Ovary (tissue), 9 donors: ENCODE data around the gene INO80C. TPM values are rescaled to one million over a fixed set of nuclear protein-coding genes. Genes with fewer than 3 reads are reported as not detected.

Source experiments
- DNase-seq, 5 donors: peaks; one replicate each; pipeline ENCODE4 v3.0.0-alpha.2; 2019 to 2020
- H3K27ac ChIP-seq, 2 donors: fragments of 200-600 bp; one replicate each; pipeline versions ENCODE4 v1.5.1 to v1.8.0; 2019 to 2022
- H3K27me3 ChIP-seq: fragments of 200-600 bp; one replicate; pipeline ENCODE4 v1.8.0; 2022
- H3K36me3 ChIP-seq: fragments of 200-600 bp; sonication (generic); one replicate; pipeline ENCODE4 v1.5.1; 2019
- H3K4me1 ChIP-seq: one replicate; pipeline ENCODE4 v1.8.1; 2013; ENCODE audit warnings: mild to moderate bottlenecking, moderate library complexity; ENCODE audit not compliant: insufficient read depth
- H3K4me3 ChIP-seq: fragments of 200-600 bp; sonication (generic); one replicate; pipeline ENCODE4 v1.5.1; 2017
- H3K9me3 ChIP-seq, 2 donors: fragments of 200-600 bp in 1 of 2; sonication (generic) in 1 of 2; one replicate each; pipeline versions ENCODE4 v1.5.1 to v1.8.1; 2013 to 2019; ENCODE audit warnings: mild to moderate bottlenecking in 1 of 2, moderate library complexity in 1 of 2
- CTCF ChIP-seq, 3 donors: fragments of 450-650 bp in 2 of 3; fragments of 200-600 bp in 1 of 3; IDR thresholded peaks; one replicate each; pipeline versions ENCODE4 v1.5.1 to v1.8.0; 2016 to 2022; ENCODE audit warnings: antibody characterized with exemption in 3 of 3, mild to moderate bottlenecking in 1 of 3
- EP300 ChIP-seq: sonication (generic); formaldehyde crosslinking; IDR thresholded peaks from one replicate; pipeline ENCODE4 v1.6.1; 2017; ENCODE audit warnings: antibody characterized with exemption
- POLR2A ChIP-seq: fragments of 450-650 bp; IDR thresholded peaks from one replicate; pipeline ENCODE4 v1.6.1; 2017; ENCODE audit warnings: antibody characterized with exemption, mild to moderate bottlenecking, moderate library complexity
- WGBS, 3 donors: extraction: QIAGEN DNeasy Blood & Tissue Kit in 1 of 3; methylation state at CpG; one replicate each; pipeline versions ENCODE4 v1.1.5 to v1.1.7; 2013 to 2017; 5-methylcytosine and 5-hydroxymethylcytosine counted together
- intact Hi-C, 4 donors: fragments of 100-400 bp; cut with DNase I; formaldehyde crosslinking; loops; one replicate each; pipeline versions ENCODE4 v1.11.0 to v1.15.1; 2022 to 2023
- polyA plus RNA-seq, 2 donors: library from polyadenylated mRNA; stranded (reverse); fragments of 200-250 nt in 1 of 2; fragments of 350-450 nt in 1 of 2; fragmentation: Illumina TruSeq in 1 of 2; extraction: RNeasy Lipid Tissue Mini Kit (QIAGEN cat#74804) in 1 of 2; gene quantifications; one replicate each; pipeline ENCODE4 v1.2.3, GENCODE V29; 2013 to 2014
- total RNA-seq, 7 donors: library from RNA; depleted of rRNA in 2 of 7; stranded (reverse); fragments of >200 nt in 2 of 7; fragmentation: NEBNext Ultra II Directional in 3 of 7; extraction: Animal tissue kit (Norgen Biotek cat#: 25700) in 3 of 7; gene quantifications; one replicate each; pipeline versions ENCODE4 v1.1.0 to v1.2.4, GENCODE V29; 2016 to 2023
- donor health status: DM: no; HTN: no; CAD: no; lungs with moderate emphysema.
- donor health status: DM: no; HTN: no; CAD: no.
- donor health status: Bipolar disorder and iron deficiency.
- donor health status: DM: yes; HTN: yes; CAD: no.
- donor health status: DM: no; HTN: no; CAD: no.
- donor health status: DM: yes; HTN: yes; CAD: no.

INO80C gene
- total and polyA plus RNA-seq, 9 donors: 1.8 to 13.9 (median 8.8) TPM

DNA sequence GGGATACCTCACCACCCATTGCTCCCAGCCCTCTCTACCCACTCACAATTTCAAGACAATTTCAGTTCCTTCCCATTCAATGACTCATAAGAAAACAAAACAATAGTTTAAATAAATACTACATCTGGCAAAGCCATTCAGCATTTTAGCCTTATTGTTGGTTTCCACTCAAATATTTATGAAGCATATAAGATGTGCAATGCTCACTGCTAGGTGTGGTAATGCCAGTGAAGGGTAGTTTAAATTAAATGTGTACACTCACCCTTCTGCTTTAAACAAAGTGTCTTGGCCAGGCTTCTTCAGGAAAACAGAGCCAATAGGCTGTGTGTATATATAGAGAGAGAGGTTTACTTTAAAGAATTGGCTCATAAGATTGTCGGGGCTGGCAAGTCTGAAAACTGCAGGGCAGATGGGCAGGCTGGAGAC lies 37.0 kb downstream of the INO80C start:
- Histone ChIP-seq H3K27me3 (no peaks in the 10 kb centered on the region), H3K27ac (no peak overlapping the region), H3K9me3 (no peaks in the 10 kb centered on the region), H3K36me3 (no peaks in the 10 kb centered on the region), H3K4me3 (no peak overlapping the region), H3K4me1 (no peaks in the 10 kb centered on the region)
- WGBS, 3 donors: 78 to 83% (median 83%) methylated on average over 1 of the region's 1 CpG
- TF ChIP-seq EP300: no peak
- no peak for TF ChIP-seq POLR2A
- no peak for TF ChIP-seq CTCF (IDR thresholded peaks at IDR 0.05)
- intact Hi-C loops: no loop called here
- no peak for DNase-seq

- 47 to 61% (median 53%) methylated on average over 2 of the region's 2 CpGs for WGBS, 3 donors
- Histone ChIP-seq H3K36me3 (no peaks in the 10 kb centered on the region), H3K9me3 (no peaks in the 10 kb centered on the region), H3K4me1 (no peaks in the 10 kb centered on the region), H3K27me3 (no peaks in the 10 kb centered on the region), H3K4me3 (no peak overlapping the region), H3K27ac (no peak overlapping the region)
- no peak for TF ChIP-seq EP300
- TF ChIP-seq POLR2A: no peak
- TF ChIP-seq CTCF (IDR thresholded peaks at IDR 0.05): no peak
- intact Hi-C loops: no loop called here
- no peak for DNase-seq
Measured at GRCh38 chr18:35459997-35460396, 37.8 kb downstream of the INO80C start.

DNA sequence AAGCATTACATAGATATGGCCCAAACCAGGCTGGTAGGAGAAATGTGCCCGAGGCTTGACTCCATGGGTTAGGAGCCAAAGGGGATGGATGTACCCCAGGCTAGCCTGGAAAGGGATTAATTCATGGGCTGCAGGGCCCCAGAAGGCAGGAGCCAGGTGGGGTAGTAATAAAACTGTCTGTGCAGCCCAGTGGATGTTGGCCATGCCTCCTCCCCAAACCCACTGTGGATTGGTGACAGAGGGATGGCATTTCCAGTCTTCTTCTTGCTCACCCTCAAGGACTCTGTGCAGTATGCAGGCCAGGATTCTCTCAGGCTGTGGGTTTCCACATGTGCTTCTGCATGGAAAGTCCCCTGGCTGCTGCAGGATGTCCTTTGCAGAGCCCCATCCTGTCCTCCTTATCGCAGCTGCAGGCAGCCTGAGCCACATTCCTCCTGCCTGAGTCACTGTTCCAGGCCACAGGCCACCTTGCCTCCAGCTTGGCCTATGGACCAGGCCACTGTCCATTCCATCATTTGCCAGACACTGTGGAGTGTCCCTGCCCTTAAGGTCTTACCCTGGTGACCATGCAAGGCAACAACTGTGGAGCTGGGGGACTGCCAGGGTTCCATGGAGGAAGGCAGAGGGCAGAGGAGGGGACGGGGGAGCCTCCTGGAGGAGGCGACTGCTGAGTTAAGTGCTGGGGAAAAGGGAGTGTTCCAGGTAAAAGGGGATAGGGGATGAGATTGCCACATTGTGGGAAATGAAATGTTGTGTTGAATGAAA lies 38.9 kb downstream of the INO80C start:
- Histone ChIP-seq H3K4me3 (no peak overlapping the region), H3K4me1 (no peaks in the 10 kb centered on the region), H3K9me3 (no peaks in the 10 kb centered on the region), H3K27me3 (no peaks in the 10 kb centered on the region), H3K36me3 (no peaks in the 10 kb centered on the region), H3K27ac (no peak overlapping the region)
- peak in 1 of 5 donors; percentile 48 for DNase-seq
- TF ChIP-seq CTCF (IDR thresholded peaks at IDR 0.05): no peak
- TF ChIP-seq EP300: no peak
- TF ChIP-seq POLR2A: no peak
- intact Hi-C loops: no loop called here
- WGBS, 3 donors: 43 to 51% (median 47%) methylated on average over 4 of the region's 4 CpGs

GRCh38 chr18:35458271-35458670 lies 39.5 kb downstream of the INO80C start:
- whole genome bisulfite sequencing, 3 donors: 43 to 54% (median 52%) methylated on average over 1 of the region's 1 CpG
- H3K27ac ChIP-seq: no peak overlapping the region
- H3K27me3 ChIP-seq: no peaks in the 10 kb centered on the region
- intact Hi-C loops: no loop called here
- H3K36me3 ChIP-seq: no peaks in the 10 kb centered on the region
- TF ChIP-seq EP300 (no peak), POLR2A (no peak), CTCF (IDR thresholded peaks at IDR 0.05) (no peak)
- no peak for DNase-seq
- H3K9me3 ChIP-seq: no peaks in the 10 kb centered on the region
- H3K4me1 ChIP-seq: no peaks in the 10 kb centered on the region
- H3K4me3 ChIP-seq: no peak overlapping the region
